Esophagus (tissue), 2 donors: ENCODE data around the gene TSPAN3. TPM values are rescaled to one million over a fixed set of nuclear protein-coding genes. Genes with fewer than 3 reads are reported as not detected.

Source experiments
- H3K27ac ChIP-seq, 2 donors: one replicate each; pipeline ENCODE4 v1.5.1; 2013; ENCODE audit warnings: low read depth in 2 of 2, mild to moderate bottlenecking in 2 of 2, inconsistent platforms in 1 of 2, low read length in 1 of 2, moderate library complexity in 1 of 2
- H3K27me3 ChIP-seq, 2 donors: one replicate each; pipeline ENCODE4 v1.6.1; 2013; ENCODE audit warnings: low read length in 2 of 2, control low read depth in 1 of 2, mild to moderate bottlenecking in 1 of 2; ENCODE audit not compliant: insufficient read depth in 2 of 2, control insufficient read depth in 1 of 2
- H3K36me3 ChIP-seq, 2 donors: one replicate each; pipeline ENCODE4 v1.6.1; 2013; ENCODE audit warnings: low read length in 1 of 2; ENCODE audit not compliant: control insufficient read depth in 2 of 2, insufficient read depth in 2 of 2
- H3K4me1 ChIP-seq, 2 donors: one replicate each; pipeline ENCODE4 v1.6.1; 2013; ENCODE audit warnings: low read length in 1 of 2; ENCODE audit not compliant: control insufficient read depth in 2 of 2, insufficient read depth in 2 of 2
- H3K4me3 ChIP-seq, 2 donors: one replicate each; pipeline ENCODE4 v1.5.1; 2013; ENCODE audit warnings: low read length in 2 of 2, mild to moderate bottlenecking in 2 of 2, low read depth in 1 of 2, moderate library complexity in 1 of 2
- H3K9me3 ChIP-seq, 2 donors: one replicate each; pipeline ENCODE4 v1.6.1; 2013; ENCODE audit warnings: mild to moderate bottlenecking in 2 of 2, low read depth in 1 of 2, low read length in 1 of 2, moderate library complexity in 1 of 2; ENCODE audit not compliant: control insufficient read depth in 2 of 2, insufficient read depth in 1 of 2
- WGBS, 2 donors: extraction: QIAGEN DNeasy Blood & Tissue Kit; methylation state at CpG; one replicate each; pipeline ENCODE4 v1.1.7; 2013; 5-methylcytosine and 5-hydroxymethylcytosine counted together
- polyA plus RNA-seq, 2 donors: library from polyadenylated mRNA; stranded (reverse); fragments of 200-250 nt; gene quantifications; one replicate each; pipeline ENCODE4 v1.2.3, GENCODE V29; 2013
- donor health status: healthy with polysubstance abuse.
- donor health status: Bipolar disorder and iron deficiency.

The TSPAN3 gene
- polyA plus RNA-seq, 2 donors = 56.9 to 65.8 TPM

DNA sequence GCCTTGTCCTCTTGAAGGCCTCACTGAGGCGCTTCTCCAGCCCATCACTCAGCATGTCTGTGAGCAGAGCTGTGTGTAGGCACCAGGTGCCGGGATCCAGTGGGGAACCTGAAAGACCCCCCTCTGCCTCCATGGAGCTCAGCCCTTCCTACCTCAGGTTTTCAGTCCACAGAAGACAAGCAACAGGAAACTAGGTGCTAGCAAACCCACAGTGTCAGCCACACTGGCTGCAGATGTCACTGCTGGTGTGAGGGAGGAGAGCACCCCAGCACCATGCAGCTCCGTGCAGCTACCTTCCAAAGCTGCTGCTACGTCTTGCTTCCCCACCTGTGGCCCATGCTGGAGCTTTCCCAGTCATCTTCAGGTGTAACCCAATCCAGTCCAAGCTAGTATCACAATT is 58.0 kb downstream of the TSPAN3 start:
- no peaks in the 10 kb centered on the region for H3K27me3 ChIP-seq
- no peak overlapping the region for H3K4me3 ChIP-seq
- H3K36me3 ChIP-seq = no peaks in the 10 kb centered on the region
- H3K27ac ChIP-seq = peak overlapping the region in 1 of 2 donors; percentile 60
- peaks cover 2 to 4% of the 10 kb centered on the region in 2 donors for H3K4me1 ChIP-seq
- H3K9me3 ChIP-seq = no peaks in the 10 kb centered on the region
- 51 to 60% methylated on average over 4 of the region's 4 CpGs for WGBS, 2 donors

DNA sequence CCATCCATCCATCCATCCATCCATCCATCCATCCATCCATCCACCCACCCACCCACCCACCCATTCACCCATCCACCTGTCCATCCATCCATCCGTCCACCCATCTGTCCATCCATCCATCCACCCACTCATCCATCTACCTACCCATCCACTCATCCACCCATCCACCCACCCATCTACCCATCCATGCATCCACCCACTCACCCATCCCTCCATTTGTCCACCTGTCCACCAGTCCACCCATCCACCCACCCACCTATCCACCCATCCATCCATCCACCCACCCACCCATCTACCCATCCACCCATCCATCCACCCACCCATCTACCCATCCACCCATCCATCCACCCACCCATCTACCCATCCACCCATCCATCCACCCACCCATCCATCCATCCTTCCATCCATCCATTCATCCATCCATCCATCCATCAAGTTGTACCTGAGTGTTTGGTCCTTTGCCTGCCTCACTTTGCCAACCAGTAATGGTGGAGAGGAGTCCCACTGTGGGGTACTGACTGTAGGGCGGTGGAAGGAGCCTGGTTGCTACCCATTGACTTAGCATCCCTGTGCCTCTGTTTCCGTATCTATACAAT is 58.7 kb downstream of the TSPAN3 start:
- no peaks in the 10 kb centered on the region for H3K27me3 ChIP-seq
- WGBS, 2 donors = 87 to 91% methylated on average over 3 of the region's 3 CpGs
- no peak overlapping the region for H3K27ac ChIP-seq
- peaks cover 2 to 4% of the 10 kb centered on the region in 2 donors for H3K4me1 ChIP-seq
- H3K9me3 ChIP-seq = no peaks in the 10 kb centered on the region
- H3K4me3 ChIP-seq = no peak overlapping the region
- no peaks in the 10 kb centered on the region for H3K36me3 ChIP-seq

DNA sequence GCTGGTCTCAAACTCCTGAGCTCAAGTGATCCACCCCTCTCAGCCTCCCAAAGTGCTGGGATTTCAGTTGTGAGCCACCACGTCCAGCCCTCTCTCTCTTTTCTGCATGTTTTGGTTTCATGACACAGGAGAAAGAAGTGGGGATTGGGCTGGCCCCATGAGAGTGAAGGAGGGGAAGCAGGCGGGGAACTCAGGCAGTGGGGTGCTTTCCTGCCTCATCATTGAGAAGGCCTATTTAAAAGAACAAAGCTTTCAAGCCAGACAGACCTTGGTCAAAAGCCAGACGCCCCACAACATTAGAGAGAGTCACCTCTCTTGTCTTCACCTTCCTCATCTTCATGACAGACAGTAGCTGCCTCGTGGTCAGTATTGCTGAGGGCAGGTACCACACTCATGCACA is 60.1 kb downstream of the TSPAN3 start:
- Histone ChIP-seq H3K4me3 (no peak overlapping the region), H3K27ac (no peak overlapping the region), H3K36me3 (no peaks in the 10 kb centered on the region), H3K4me1 (peaks cover 2 to 4% of the 10 kb centered on the region in 2 donors), H3K9me3 (no peaks in the 10 kb centered on the region), H3K27me3 (no peaks in the 10 kb centered on the region)
- 81 to 89% methylated on average over 4 of the region's 4 CpGs for WGBS, 2 donors

DNA sequence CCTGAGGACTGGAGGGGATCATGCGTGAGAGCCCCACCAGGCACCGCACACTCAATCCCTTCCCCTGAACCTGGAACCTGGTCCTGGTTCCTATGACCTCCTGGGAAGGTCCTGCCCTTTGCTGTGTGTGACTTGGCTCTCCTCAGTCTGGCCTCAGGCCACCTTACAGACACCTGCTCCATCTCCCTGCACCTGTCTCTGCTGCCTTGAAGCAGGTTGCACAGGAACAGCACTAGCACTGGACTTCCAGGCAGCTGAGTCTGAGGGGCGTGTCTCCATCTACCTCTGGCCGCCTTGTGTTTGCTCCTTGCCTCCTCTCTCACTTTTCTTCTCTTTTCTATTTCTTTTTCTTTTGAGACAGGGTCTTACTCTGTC is 60.6 kb downstream of the TSPAN3 start:
- Histone ChIP-seq H3K36me3 (no peaks in the 10 kb centered on the region), H3K4me1 (peaks cover 2 to 4% of the 10 kb centered on the region in 2 donors), H3K9me3 (no peaks in the 10 kb centered on the region), H3K4me3 (no peak overlapping the region), H3K27me3 (no peaks in the 10 kb centered on the region), H3K27ac (no peak overlapping the region)
- WGBS, 2 donors = 78 to 95% methylated on average over 4 of the region's 4 CpGs

DNA sequence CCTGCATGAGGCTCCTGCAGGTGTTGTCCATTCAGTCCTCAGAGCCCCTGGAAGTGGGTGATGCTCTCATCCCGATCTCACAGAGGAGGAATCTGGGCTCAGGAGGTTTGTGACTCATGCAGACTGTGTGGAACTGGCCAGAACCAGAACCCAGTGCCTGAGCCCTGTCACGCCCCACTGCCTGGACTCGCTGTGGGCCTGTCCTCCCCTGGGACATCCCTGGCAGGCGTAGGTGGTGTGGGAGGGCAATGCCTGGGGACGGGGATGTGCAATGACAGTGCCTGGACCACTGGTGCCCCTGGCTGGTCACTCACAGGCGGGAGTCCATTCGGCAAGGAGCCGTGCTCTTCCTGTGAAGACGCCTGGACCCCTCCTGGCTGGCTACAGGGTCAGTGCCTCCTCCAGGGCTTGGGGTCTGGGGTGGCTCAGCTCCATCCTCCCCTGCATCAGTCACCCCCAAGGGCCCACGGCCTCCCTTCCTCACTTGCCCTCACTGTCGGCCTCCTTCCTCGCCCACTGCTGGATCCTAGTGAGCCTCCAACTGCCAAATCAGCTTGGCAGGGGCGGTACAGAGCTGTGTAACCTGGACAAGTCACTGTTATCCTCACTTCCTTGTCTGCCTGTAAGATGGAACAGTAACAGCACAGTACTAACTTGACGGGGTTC is 61.1 kb downstream of the TSPAN3 start:
- no peak overlapping the region for H3K27ac ChIP-seq
- no peaks in the 10 kb centered on the region for H3K9me3 ChIP-seq
- peaks cover 1 to 4% of the 10 kb centered on the region in 2 donors for H3K4me1 ChIP-seq
- no peaks in the 10 kb centered on the region for H3K36me3 ChIP-seq
- no peak overlapping the region for H3K4me3 ChIP-seq
- no peaks in the 10 kb centered on the region for H3K27me3 ChIP-seq
- 76 to 79% methylated on average over 13 to 14 of the region's 14 CpGs for WGBS, 2 donors

DNA sequence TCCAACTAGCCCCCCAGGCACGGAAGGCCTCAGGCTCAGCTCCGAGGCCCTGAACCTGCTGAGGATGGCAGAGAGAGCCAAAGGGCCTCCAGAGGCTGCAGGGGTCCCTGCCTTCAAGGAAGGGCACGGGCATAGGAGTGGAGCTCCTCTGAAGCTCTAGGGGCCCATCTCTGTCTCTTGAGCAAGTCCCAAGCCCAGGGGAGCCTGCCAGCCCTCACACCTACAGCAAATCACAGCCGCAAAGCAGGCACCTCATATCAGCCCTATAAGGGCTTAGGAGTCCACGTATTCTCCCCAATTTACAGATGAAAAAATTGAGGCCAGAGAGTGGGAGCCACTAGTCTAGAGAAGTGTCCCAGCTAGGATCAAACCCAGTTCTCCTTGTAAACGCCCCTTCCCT is 61.7 kb downstream of the TSPAN3 start:
- H3K27me3 ChIP-seq = no peaks in the 10 kb centered on the region
- WGBS, 2 donors = 87 to 91% methylated on average over 6 of the region's 6 CpGs
- no peak overlapping the region for H3K27ac ChIP-seq
- H3K9me3 ChIP-seq = no peaks in the 10 kb centered on the region
- no peaks in the 10 kb centered on the region for H3K36me3 ChIP-seq
- no peak overlapping the region for H3K4me3 ChIP-seq
- H3K4me1 ChIP-seq = no peaks in the 10 kb centered on the region

DNA sequence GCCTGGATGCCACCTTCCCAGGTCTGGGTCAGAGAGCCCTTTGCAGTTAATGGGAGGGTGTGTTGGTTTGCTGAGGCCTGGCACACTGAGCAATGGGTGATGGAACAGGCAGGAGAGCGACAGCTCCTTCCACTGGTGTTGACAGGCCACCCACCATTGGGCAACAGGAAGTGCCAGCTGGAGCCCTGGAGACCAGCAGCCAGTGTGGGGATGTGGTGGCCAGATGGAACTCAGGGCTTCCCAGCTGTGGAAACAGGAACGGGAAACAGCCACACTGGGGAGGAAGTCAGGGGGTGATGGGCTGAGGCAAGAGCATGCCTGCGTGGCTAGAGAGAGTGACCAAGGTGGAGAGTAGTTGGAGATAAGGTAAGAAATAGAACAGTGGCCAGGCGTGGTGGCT is 66.7 kb downstream of the TSPAN3 start:
- Histone ChIP-seq H3K36me3 (no peaks in the 10 kb centered on the region), H3K4me1 (no peaks in the 10 kb centered on the region), H3K9me3 (no peaks in the 10 kb centered on the region), H3K4me3 (no peak overlapping the region), H3K27me3 (no peaks in the 10 kb centered on the region), H3K27ac (no peak overlapping the region)
- 73 to 79% methylated on average over 4 of the region's 4 CpGs for WGBS, 2 donors

DNA sequence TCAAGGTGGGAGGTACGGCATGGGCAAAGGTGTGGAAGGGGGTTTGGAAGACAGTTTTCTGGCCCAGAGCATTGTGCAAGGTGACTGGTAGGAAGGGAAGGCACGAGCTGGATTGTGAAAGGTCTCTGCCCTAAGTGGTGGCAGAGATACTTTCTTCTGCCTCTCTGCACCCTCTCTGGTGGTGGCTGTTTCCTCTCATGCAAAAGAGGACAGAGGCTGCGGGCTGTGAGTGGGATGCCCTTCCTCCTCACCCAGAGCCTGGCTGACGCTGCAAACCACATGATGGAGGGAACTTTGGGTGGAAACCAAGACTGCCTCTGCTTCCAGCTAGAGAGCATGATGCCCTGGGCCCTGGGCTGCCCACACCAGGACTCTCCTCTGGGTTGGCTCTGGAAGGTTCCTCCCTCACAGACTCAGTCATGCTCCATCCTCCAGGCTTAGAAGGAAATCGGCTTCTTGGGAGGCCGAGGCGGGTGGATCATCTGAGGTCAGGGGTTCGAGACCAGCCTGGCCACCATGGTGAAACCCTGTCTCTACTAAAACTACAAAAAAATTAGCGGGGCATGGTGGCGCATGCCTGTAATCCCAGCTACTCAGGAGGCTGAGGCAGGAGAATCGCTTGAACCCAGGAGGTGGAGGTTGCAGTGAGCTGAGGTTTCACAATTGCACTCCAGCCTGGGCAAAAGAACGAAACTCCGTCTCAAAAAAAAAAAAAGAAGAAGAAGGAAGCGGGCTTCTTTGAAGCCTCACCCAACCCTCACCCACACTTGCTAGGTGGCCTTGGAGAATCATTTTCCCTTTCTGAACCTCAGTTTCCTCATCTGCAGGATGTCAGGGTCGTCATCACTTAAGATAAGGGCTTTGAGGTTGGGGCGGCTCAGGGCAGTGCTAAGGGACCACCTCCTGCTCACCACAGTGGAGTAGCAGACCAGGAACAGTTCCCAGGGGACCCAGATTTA is 67.7 kb downstream of the TSPAN3 start:
- H3K27ac ChIP-seq = peak overlapping the region in 1 of 2 donors; percentile 28
- H3K36me3 ChIP-seq = no peaks in the 10 kb centered on the region
- WGBS, 2 donors = 77 to 78% methylated on average over 16 of the region's 16 CpGs
- H3K9me3 ChIP-seq = no peaks in the 10 kb centered on the region
- no peak overlapping the region for H3K4me3 ChIP-seq
- H3K27me3 ChIP-seq = no peaks in the 10 kb centered on the region
- no peaks in the 10 kb centered on the region for H3K4me1 ChIP-seq

DNA sequence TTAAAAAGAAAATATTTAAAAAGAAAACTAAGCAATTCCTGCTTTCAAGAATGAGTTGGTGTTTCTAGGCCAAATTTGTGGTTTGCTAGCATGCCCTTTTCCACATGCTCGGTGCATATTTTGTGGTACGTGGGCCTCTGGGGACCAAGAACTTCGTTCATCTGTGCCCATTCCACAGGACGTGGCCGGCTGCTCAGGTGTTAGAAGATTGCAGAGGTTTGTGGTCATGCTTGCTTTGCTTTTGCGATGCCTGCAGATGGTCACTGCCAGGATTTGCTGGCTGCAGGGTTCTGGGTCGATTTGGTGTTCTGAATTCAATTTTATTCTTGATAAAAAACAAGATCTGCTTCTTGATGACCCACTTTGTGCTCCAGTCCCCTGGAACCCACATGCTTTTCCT is 68.5 kb downstream of the TSPAN3 start:
- peak overlapping the region in 1 of 2 donors; percentile 28 for H3K27ac ChIP-seq
- H3K9me3 ChIP-seq = no peaks in the 10 kb centered on the region
- H3K4me1 ChIP-seq = no peaks in the 10 kb centered on the region
- 64 to 67% methylated on average over 7 of the region's 7 CpGs for WGBS, 2 donors
- no peaks in the 10 kb centered on the region for H3K36me3 ChIP-seq
- H3K4me3 ChIP-seq = no peak overlapping the region
- H3K27me3 ChIP-seq = no peaks in the 10 kb centered on the region
